Glomerular visceral epithelial cell (primary cell): ENCODE measurements around the gene GBE1.
"Not testable (repeated sequence)": the region's sequence is repeated elsewhere in the genome, so short reads cannot be mapped to it uniquely, and the experiment has no call there.

ENCODE experiments used
- DNase-seq: peaks from one replicate; pipeline ENCODE4 v3.0.0-alpha.2; 2016; ENCODE audit errors: extremely low spot score

Gene GBE1

DNA sequence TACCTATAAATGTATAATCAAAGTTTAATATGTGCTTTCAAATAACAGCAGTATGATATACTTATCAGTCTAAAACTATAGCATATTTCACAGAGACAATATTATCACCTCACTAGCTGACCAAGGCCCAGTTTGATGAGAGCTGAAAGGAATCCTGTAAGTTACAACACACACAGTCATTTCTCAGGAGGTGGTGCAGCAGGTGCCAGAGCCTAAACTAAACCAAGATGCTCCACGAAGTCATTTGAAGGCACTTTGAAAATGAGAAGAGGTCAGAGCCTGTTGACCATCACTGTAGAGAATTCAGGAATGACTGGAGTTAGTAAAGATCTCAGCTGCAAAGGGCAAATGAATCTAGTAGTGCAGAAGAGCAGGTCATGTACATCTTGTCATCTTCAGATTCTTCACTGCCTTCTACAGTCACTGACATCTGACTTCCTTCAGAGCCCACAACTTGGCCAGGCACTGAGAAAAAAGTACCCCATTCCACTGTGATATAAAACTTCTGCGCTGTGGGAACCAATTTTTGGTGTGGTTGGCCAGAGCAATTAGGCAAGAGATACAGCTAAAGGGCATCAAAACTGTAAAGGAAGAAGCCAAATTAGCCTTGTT, 7.9 kb downstream of the GBE1 start:
- DNase-seq = no peak

DNA sequence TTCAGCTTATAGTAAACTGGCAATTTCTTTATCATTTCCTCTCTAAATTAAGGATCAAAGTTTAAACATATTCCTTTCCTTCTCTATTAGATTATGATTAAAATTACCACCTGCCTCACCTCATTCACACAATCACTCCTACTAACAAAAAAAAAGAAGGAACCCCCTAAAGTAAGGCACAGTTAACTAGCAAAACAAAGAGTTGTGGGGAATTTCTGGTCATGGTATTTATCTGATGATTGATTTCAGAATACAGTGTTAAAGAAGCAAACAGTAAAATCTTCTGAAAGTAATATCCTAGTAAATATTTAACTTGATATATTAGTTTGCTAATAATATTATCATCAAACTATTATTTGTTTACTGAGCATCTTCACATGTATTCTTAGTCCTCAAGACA, 8.8 kb downstream of the GBE1 start:
- DNase-seq = no peak

DNA sequence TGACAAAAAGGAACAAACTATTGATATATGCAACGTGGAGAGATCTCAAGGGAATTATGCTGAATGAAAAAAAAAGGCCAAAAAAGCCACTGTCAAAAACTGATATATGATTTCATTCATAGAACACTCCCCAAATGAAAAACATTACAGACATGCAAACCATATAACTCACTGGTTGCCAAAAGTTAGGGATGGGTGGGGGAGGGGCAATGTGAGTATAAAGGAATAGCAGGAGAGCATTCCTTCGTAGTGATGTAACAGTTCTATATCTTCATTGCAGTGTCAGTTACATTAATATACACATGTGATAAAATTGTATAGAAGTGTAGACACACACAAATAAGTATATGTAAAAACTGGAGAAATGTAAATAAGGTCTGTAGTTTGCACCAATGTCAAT, 12.2 kb downstream of the GBE1 start:
- DNase-seq = no peak

DNA sequence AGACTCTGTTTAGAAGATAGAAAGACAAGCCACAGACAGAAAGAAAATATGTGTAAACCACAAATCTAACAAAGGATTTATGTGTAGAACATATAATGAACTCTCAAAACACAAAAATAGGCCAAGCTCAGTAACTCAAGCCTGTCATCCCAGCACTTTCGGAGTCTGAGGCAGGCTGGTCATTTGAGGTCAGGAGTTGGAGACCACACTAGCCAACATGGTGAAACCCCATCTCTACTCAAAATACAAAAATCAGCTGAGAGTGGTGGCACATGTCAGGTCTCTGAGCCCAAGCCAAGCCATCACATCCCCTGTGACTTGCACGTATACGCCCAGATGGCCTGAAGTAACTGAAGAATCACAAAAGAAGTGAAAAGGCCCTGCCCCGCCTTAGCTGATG, 14.2 kb downstream of the GBE1 start:
- DNase-seq = not testable (repeated sequence)

GRCh38 chr3:81744366-81744765, 17.1 kb downstream of the GBE1 start:
- DNase-seq = peak; percentile 72

GRCh38 chr3:81743096-81744025, 18.1 kb downstream of the GBE1 start:
- peak; percentile 71 for DNase-seq

DNA sequence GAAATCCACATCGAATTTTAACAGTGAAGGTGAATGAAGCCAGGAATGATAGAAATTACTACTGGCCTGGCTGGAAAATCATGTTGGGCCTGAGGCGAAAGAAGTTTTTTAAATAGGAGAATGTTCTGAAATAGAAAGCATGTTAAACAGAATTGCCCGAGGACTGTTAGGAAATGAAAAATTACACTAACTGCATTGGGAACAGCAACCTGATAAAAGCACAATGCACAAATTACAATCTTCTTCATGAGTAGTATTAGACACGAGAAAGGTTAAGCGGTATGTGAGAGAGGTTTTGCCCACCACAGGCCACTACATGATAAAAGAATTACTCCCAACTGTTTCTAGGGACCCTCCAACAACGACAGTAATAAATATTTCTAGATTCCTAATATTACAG, 18.9 kb downstream of the GBE1 start:
- no peak for DNase-seq

- no peak for DNase-seq
These were observed 20.2 kb downstream of the GBE1 start for GRCh38 chr3:81741216-81741615.

- no peak for DNase-seq
These were observed 20.7 kb downstream of the GBE1 start for GRCh38 chr3:81740731-81741130.

DNA sequence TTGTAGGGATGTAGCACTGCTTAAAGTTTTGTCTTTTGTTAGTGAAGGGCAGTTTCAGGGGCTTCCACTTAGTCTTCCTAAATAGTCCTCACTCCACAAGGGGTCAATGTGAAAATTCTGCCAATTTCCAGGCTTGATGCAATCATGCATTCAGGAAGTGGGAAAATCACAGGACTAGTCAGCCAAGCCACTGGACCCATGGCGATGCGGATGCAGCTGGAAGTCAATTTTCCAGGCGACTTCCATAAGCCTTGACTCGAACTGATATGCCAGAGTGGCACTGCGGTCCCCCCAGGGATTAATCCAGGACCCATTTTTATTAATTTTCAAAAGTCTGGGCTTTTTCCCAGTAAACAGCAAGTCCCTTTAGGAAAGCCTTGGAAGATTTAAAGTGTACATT, 26.1 kb downstream of the GBE1 start:
- DNase-seq = no peak

- DNase-seq = no peak
These were observed 26.7 kb downstream of the GBE1 start for GRCh38 chr3:81734742-81735141.

DNA sequence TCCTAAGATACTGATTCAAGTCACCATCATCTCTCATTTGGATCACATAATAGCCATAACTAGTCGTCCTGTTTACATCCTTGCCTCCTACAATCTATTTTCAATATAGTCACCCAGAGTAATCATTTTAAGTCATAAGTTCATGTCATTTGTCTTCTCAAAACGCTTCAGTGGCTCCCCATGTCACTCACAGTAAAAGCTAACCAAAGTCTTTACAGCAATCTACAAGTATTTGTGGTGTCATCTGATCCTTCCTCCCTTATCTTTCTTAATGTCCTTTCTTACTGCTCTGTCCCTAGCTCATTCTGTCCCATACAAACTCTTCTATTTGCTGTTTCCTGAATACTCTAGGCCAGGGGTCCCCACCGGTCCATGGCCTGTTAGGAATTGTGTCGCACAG, 28.8 kb downstream of the GBE1 start:
- DNase-seq = no peak

GRCh38 chr3:81728766-81729544, 32.5 kb downstream of the GBE1 start:
- DNase-seq = peak; percentile 54

- DNase-seq = no peak
These were observed 34.7 kb downstream of the GBE1 start for GRCh38 chr3:81726735-81727134.

- DNase-seq = no peak
These were observed 35.3 kb downstream of the GBE1 start for GRCh38 chr3:81726132-81726531.

GRCh38 chr3:81723732-81724313, 37.6 kb downstream of the GBE1 start:
- peak; percentile 49 for DNase-seq

- DNase-seq = no peak
These were observed 43.1 kb downstream of the GBE1 start for GRCh38 chr3:81718311-81718710.

DNA sequence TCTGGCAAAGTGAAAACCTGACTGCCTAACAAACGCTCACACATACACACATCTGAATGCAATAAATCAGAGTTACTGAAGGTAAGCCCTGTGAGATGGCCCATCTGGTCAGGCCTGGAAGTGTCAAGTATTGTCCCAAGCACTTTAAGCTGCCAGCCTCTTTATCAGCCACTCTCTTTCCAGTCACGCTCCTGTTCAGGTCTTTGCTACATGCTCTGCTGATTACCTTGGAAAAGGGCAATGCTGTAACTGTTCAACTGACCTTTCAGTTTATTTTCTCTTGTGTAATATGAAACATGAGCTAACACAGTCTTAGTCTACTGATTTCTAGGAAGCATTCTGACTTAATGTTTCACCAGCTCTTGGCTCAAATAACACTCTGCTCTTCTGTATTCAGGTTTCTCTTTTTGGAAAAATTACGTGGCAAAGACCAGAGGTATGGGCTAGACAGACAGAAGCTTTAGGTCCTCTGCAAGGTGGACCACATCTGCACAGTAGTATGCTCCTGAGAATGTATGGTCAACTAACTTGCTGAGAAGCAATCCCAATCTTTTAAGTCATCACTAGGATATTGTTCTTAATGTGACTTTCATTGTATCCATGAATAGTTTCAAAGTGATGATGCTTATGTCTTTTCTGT, 44.5 kb downstream of the GBE1 start:
- peak; percentile 78 for DNase-seq

DNA sequence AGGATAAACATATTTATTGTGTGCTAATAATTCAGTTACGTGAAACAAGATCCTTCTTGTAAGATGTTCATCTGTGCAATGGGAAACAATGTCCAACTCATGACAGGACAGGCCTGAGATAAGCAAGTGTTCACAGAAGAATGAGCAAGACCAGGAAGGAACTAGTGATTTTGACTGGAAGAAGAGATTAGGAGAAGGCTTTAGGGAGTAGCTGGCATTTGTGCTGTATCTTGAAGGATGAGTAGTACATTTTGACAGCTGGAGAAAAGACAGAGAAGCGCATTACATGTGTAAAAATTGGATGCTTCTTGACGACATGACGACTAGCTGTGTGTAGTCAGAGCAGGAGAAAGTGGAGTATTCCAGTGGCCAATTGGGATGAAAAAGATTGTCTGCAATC, 48.4 kb downstream of the GBE1 start:
- DNase-seq = no peak

DNA sequence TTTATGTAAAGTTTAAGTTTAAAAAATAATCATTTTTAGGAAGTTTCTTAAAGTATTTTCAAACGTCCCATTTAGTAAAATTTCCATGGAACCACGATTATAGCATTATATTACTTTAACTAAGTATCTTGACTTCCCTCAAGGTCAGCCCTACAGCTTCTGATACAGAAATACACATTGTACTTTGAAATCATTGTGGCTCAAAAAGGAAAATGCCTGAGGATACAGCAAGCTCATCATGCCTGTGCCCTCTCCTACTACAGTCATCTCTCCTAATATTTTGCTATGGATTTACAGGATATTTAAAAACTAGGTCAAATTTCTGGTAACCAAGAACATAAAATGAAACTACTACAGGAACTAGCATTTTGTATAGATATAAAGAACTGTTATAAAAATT, 51.8 kb downstream of the GBE1 start:
- DNase-seq = no peak

- no peak for DNase-seq
These were observed 53.4 kb downstream of the GBE1 start for GRCh38 chr3:81707996-81708395.

DNA sequence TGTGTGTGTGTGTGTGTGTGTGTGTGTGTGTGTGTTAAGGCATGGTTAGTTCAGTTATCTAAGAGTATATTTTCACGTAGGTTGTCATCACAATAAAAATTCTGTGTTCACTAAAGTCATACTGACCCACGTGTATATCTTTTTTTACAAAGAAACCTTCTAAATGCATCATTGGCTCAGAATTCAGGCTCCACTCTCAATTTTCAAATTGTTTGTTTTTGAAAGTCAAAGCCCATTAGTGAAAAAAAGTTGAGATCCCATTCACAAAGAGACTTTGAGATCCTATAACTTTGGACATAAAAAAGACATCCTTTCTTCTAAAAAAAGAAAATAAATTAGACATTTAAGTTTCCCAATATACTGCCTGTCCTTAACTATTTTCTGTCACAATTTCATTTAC, 59.3 kb downstream of the GBE1 start:
- no peak for DNase-seq
